ENCODE data around the gene ING5.

The ING5 gene

DNA sequence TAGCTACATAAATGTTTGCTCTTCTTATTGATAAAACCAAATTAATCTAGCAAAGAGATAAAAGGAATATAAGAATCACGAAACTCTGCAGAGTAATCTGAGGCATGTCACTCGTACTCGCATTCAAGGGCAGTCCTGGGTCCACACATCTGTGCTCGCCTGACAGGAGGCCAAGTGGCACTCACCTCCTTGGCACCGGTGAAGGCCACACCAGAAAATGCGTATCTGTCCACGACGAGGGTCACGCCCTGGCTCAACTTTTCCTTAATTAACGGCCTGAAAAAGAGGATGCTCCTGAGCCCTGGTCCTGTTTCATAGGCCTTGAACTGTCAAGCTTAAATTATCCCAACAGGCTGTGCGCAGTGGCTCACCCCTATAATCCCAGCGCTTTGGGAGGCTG is 21.8 kb upstream of the ING5 start:
- no peak overlapping the region for H3K9ac ChIP-seq (ENCODE audit: low read depth, low read length)
- peaks cover 35% of the 10 kb centered on the region for H4K20me1 ChIP-seq (ENCODE audit: insufficient read depth, low read length)
- no peak for DNase-seq
- H3K79me2 ChIP-seq (ENCODE audit: insufficient read depth, low read length), result peaks cover 54% of the 10 kb centered on the region
- H3K9me3 ChIP-seq (ENCODE audit: insufficient read depth, low read length, severe bottlenecking), result no peaks in the 10 kb centered on the region
- peaks cover 10% of the 10 kb centered on the region for H3K4me1 ChIP-seq (ENCODE audit: insufficient read depth, low read length)
- H3K36me3 ChIP-seq (ENCODE audit: insufficient read depth, low read length), result peaks cover 97% of the 10 kb centered on the region
- H3K4me3 ChIP-seq (ENCODE audit: low read depth in 1 of 2, low read length in 2 of 2), result no peak overlapping the region
- TF ChIP-seq CTCF (IDR thresholded peaks at IDR 0.05; ENCODE audit: borderline replicate concordance, extremely low read depth, low read length, poor library complexity, severe bottlenecking) (no peak), EZH2 (IDR thresholded peaks at IDR 0.05; ENCODE audit: borderline replicate concordance, low read depth, low read length, severe bottlenecking) (no peak)
- no peak overlapping the region for H2AFZ ChIP-seq (ENCODE audit: low read depth, low read length)
- no peaks in the 10 kb centered on the region for H3K27me3 ChIP-seq (ENCODE audit: insufficient read depth, low read length, poor library complexity)
- no peak for ATAC-seq (ENCODE audit: insufficient read depth, low read depth)
- no peak overlapping the region for H3K4me2 ChIP-seq (ENCODE audit: insufficient read depth, low read length)
- no peak overlapping the region for H3K27ac ChIP-seq (ENCODE audit: low read length)

GRCh38 chr2:241680827-241681599 is 20.8 kb upstream of the ING5 start:
- no peaks in the 10 kb centered on the region for H3K9me3 ChIP-seq (ENCODE audit: insufficient read depth, low read length, severe bottlenecking)
- H4K20me1 ChIP-seq (ENCODE audit: insufficient read depth, low read length), result peaks cover 33% of the 10 kb centered on the region
- H3K9ac ChIP-seq (ENCODE audit: low read depth, low read length), result no peak overlapping the region
- H3K27me3 ChIP-seq (ENCODE audit: insufficient read depth, low read length, poor library complexity), result no peaks in the 10 kb centered on the region
- H3K27ac ChIP-seq (ENCODE audit: low read length), result no peak overlapping the region
- H3K36me3 ChIP-seq (ENCODE audit: insufficient read depth, low read length), result peaks cover 94% of the 10 kb centered on the region
- ATAC-seq (ENCODE audit: insufficient read depth, low read depth) (no peak), DNase-seq (no peak)
- peaks cover 63% of the 10 kb centered on the region for H3K79me2 ChIP-seq (ENCODE audit: insufficient read depth, low read length)
- no peak overlapping the region for H3K4me2 ChIP-seq (ENCODE audit: insufficient read depth, low read length)
- H3K4me3 ChIP-seq (ENCODE audit: low read depth in 1 of 2, low read length in 2 of 2), result no peak overlapping the region
- no peak for TF ChIP-seq EZH2 (IDR thresholded peaks at IDR 0.05; ENCODE audit: borderline replicate concordance, low read depth, low read length, severe bottlenecking)
- TF ChIP-seq CTCF (IDR thresholded peaks at IDR 0.05; ENCODE audit: borderline replicate concordance, extremely low read depth, low read length, poor library complexity, severe bottlenecking), result no peak
- H2AFZ ChIP-seq (ENCODE audit: low read depth, low read length), result no peak overlapping the region
- peaks cover 19% of the 10 kb centered on the region for H3K4me1 ChIP-seq (ENCODE audit: insufficient read depth, low read length)

DNA sequence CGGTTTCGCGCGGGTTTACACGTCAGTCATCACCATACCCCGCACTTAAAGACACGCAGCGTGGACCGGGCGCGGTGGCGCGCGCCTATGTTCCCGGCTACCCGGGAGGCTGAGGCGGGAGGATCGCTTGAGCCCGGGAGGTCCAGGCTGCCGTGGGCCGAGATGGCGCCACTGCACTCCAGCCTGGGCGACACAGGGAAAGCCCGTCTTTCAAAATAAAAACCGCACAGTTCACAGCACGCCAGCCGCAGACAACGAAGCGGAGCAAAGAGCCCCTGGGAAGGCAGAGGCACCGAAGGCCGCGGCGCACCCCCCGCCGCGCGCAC is 15.6 kb upstream of the ING5 start:
- Histone ChIP-seq H3K9me3 (ENCODE audit: insufficient read depth, low read length, severe bottlenecking) (no peaks in the 10 kb centered on the region), H3K4me2 (ENCODE audit: insufficient read depth, low read length) (peak overlapping the region; percentile 78), H3K27ac (ENCODE audit: low read length) (peak overlapping the region; percentile 91), H3K9ac (ENCODE audit: low read depth, low read length) (peak overlapping the region; percentile 98), H4K20me1 (ENCODE audit: insufficient read depth, low read length) (peaks cover 11% of the 10 kb centered on the region; the same call in 1 of the 2 replicates), H2AFZ (ENCODE audit: low read depth, low read length) (peak overlapping the region; percentile 95), H3K36me3 (ENCODE audit: insufficient read depth, low read length) (peaks cover 69% of the 10 kb centered on the region), H3K4me3 (ENCODE audit: low read depth in 1 of 2, low read length in 2 of 2) (peak overlapping the region; percentile 70 to 100), H3K79me2 (ENCODE audit: insufficient read depth, low read length) (peaks cover 79% of the 10 kb centered on the region), H3K4me1 (ENCODE audit: insufficient read depth, low read length) (peaks cover 46% of the 10 kb centered on the region), H3K27me3 (ENCODE audit: insufficient read depth, low read length, poor library complexity) (no peaks in the 10 kb centered on the region)
- DNase-seq (no peak), ATAC-seq (ENCODE audit: insufficient read depth, low read depth) (peak; percentile 11)
- TF ChIP-seq EZH2 (IDR thresholded peaks at IDR 0.05; ENCODE audit: borderline replicate concordance, low read depth, low read length, severe bottlenecking), result no peak
- no peak for TF ChIP-seq CTCF (IDR thresholded peaks at IDR 0.05; ENCODE audit: borderline replicate concordance, extremely low read depth, low read length, poor library complexity, severe bottlenecking)
